Stimulated activated CD8-positive, alpha-beta memory T cell treated with anti-CD3 and anti-CD28 coated beads, Interleukin-7, amount 100 ng/mL, for 48 hours (primary cell): ENCODE results near the gene CADM1.
"Not testable (repeated sequence)": the region's sequence is repeated elsewhere in the genome, so short reads cannot be mapped to it uniquely, and the experiment has no call there.

Source experiments
- DNase-seq, 2 donors: peaks; one replicate each; pipeline ENCODE4 v3.0.0-alpha.2; 2020; ENCODE audit warnings: low read depth in 1 of 2; ENCODE audit errors: extremely low read depth in 1 of 2

The CADM1 gene

GRCh38 chr11:115481528-115481927, 22.7 kb downstream of the CADM1 start:
- DNase-seq: no peak

GRCh38 chr11:115480611-115481010, 23.6 kb downstream of the CADM1 start:
- DNase-seq: no peak

- no peak for DNase-seq
Measured at GRCh38 chr11:115477410-115477809, 26.8 kb downstream of the CADM1 start.

- no peak for DNase-seq
Measured at GRCh38 chr11:115476463-115477286, 27.5 kb downstream of the CADM1 start.

- DNase-seq: no peak
Measured at GRCh38 chr11:115475564-115475963, 28.7 kb downstream of the CADM1 start.

GRCh38 chr11:115474306-115474705, 29.9 kb downstream of the CADM1 start:
- not testable (repeated sequence) for DNase-seq

- DNase-seq: no peak
Measured at GRCh38 chr11:115473167-115473566, 31.0 kb downstream of the CADM1 start.

- no peak for DNase-seq
Measured at GRCh38 chr11:115471367-115471766, 32.8 kb downstream of the CADM1 start.

GRCh38 chr11:115470928-115471327, 33.3 kb downstream of the CADM1 start:
- DNase-seq: no peak

- DNase-seq: no peak
Measured at GRCh38 chr11:115469361-115469760, 34.9 kb downstream of the CADM1 start.

- DNase-seq: no peak
Measured at GRCh38 chr11:115466122-115466521, 38.1 kb downstream of the CADM1 start.

- DNase-seq: no peak
Measured at GRCh38 chr11:115464269-115464668, 39.9 kb downstream of the CADM1 start.

GRCh38 chr11:115463606-115464005, 40.6 kb downstream of the CADM1 start:
- DNase-seq: no peak

GRCh38 chr11:115462757-115463156, 41.5 kb downstream of the CADM1 start:
- DNase-seq: no peak

- no peak for DNase-seq
Measured at GRCh38 chr11:115462004-115462541, 42.1 kb downstream of the CADM1 start.

GRCh38 chr11:115460512-115460911, 43.7 kb downstream of the CADM1 start:
- no peak for DNase-seq

GRCh38 chr11:115459563-115459962, 44.7 kb downstream of the CADM1 start:
- DNase-seq: no peak

GRCh38 chr11:115458877-115459276, 45.3 kb downstream of the CADM1 start:
- DNase-seq: no peak

- DNase-seq: no peak
Measured at GRCh38 chr11:115456019-115456418, 48.2 kb downstream of the CADM1 start.

GRCh38 chr11:115455613-115456012, 48.6 kb downstream of the CADM1 start:
- DNase-seq: no peak

- no peak for DNase-seq
Measured at GRCh38 chr11:115454525-115454924, 49.7 kb downstream of the CADM1 start.

- DNase-seq: no peak
Measured at GRCh38 chr11:115453693-115454490, 50.3 kb downstream of the CADM1 start.
